Keratinocyte (primary cell): Measurements from ENCODE around the gene RAPGEF1. TPM values are rescaled to one million over a fixed set of nuclear protein-coding genes. Genes with fewer than 3 reads are reported as not detected.

Source experiments
- DNase-seq: peaks from one replicate; pipeline ENCODE4 v3.0.0-alpha.2; 2011; ENCODE audit warnings: low read depth, missing footprints, low spot score
- FAIRE-seq: peaks from 2 replicates; lab custom pipeline; 2011; peaks lifted over from hg19 to GRCh38; lab: Jason Lieb, UNC
- H2AFZ ChIP-seq: 2 replicates; pipeline ENCODE4 v1.6.0; 2012; ENCODE audit warnings: low read length, control low read depth, inconsistent platforms; ENCODE audit not compliant: control insufficient read depth
- H3K27ac ChIP-seq: 2 replicates; pipeline ENCODE4 v1.5.1; 2011; ENCODE audit warnings: low read length; ENCODE audit not compliant: control insufficient read depth, insufficient read depth
- H3K27me3 ChIP-seq: 3 replicates; pipeline ENCODE4 v1.6.0; 2011; ENCODE audit warnings: low read length; ENCODE audit not compliant: control insufficient read depth, insufficient read depth; ENCODE audit errors: extremely low read depth
- H3K36me3 ChIP-seq, 2 experiments: 2 replicates in 1 of 2; 3 replicates in 1 of 2; pipeline ENCODE4 v1.5.1; 2011; ENCODE audit warnings: low read length in 2 of 2, mild to moderate bottlenecking in 1 of 2; ENCODE audit not compliant: control insufficient read depth in 2 of 2, insufficient read depth in 2 of 2; ENCODE audit errors: extremely low read depth in 1 of 2
- H3K4me1 ChIP-seq: 3 replicates; pipeline ENCODE4 v1.5.1; 2011; ENCODE audit warnings: low read length; ENCODE audit not compliant: control insufficient read depth, insufficient read depth; ENCODE audit errors: extremely low read depth
- H3K4me2 ChIP-seq: 3 replicates; pipeline ENCODE4 v1.6.0; 2011; ENCODE audit warnings: low read depth, low read length; ENCODE audit not compliant: control insufficient read depth, insufficient read depth; ENCODE audit errors: extremely low read depth
- H3K4me3 ChIP-seq, 3 experiments: fragments of 200-600 bp in 1 of 3; sonication (generic) in 1 of 3; 2 replicates in 2 of 3; 3 replicates in 1 of 3; pipeline ENCODE4 v1.5.1; 2011 to 2016; ENCODE audit warnings: low read length in 3 of 3, mild to moderate bottlenecking in 3 of 3, control low read depth in 2 of 3, inconsistent platforms in 1 of 3, low read depth in 1 of 3, mixed read lengths in 1 of 3, mixed run types in 1 of 3, moderate library complexity in 1 of 3; ENCODE audit not compliant: control insufficient read depth in 2 of 3, insufficient read depth in 2 of 3; ENCODE audit errors: extremely low read depth in 1 of 3
- H3K79me2 ChIP-seq: 2 replicates; pipeline ENCODE4 v1.6.0; 2012; ENCODE audit warnings: low read length; ENCODE audit not compliant: control insufficient read depth, insufficient read depth
- H3K9ac ChIP-seq: 3 replicates; pipeline ENCODE4 v1.6.0; 2011; ENCODE audit warnings: low read length; ENCODE audit not compliant: control insufficient read depth, insufficient read depth; ENCODE audit errors: extremely low read depth
- H3K9me1 ChIP-seq: 3 replicates; pipeline ENCODE4 v1.6.0; 2011; ENCODE audit warnings: low read length; ENCODE audit not compliant: control insufficient read depth, insufficient read depth; ENCODE audit errors: extremely low read depth
- H3K9me3 ChIP-seq: 2 replicates; pipeline ENCODE4 v1.5.1; 2012; ENCODE audit warnings: low read depth, low read length; ENCODE audit not compliant: control insufficient read depth
- H4K20me1 ChIP-seq: 3 replicates; pipeline ENCODE4 v1.6.0; 2011; ENCODE audit warnings: low read length; ENCODE audit not compliant: control insufficient read depth, insufficient read depth; ENCODE audit errors: extremely low read depth
- CTCF ChIP-seq, 3 experiments: IDR thresholded peaks in 1 of 3; conservative IDR thresholded peaks in 1 of 3; optimal IDR thresholded peaks in 1 of 3; 2 replicates in 2 of 3; 3 replicates in 1 of 3; pipeline versions ENCODE3 to v1.5.1; 2011; ENCODE audit warnings: low read length in 3 of 3, mild to moderate bottlenecking in 3 of 3, moderate library complexity in 2 of 3, control low read depth in 1 of 3, inconsistent platforms in 1 of 3; ENCODE audit not compliant: insufficient read depth in 2 of 3; ENCODE audit errors: extremely low read depth in 1 of 3
- EZH2 ChIP-seq: IDR thresholded peaks from one replicate; pipeline ENCODE4 v1.6.1; 2012; ENCODE audit warnings: inconsistent platforms, mild to moderate bottlenecking, low read length, moderate library complexity
- dilution Hi-C: fragments of 300-500 bp; cut with MboI; formaldehyde crosslinking; loops from one replicate; pipeline ENCODE4 v1.7.0; 2020; ENCODE audit warnings: low sequenced_read_pairs; ENCODE audit not compliant: extremely low pct_ligation_motif_present
- polyA plus RNA-seq, 5 experiments: library from polyadenylated mRNA; depleted of rRNA in 3 of 5; stranded (reverse) in 3 of 5; stranded (forward) in 1 of 5; unstranded in 1 of 5; fragments of >200 nt; gene quantifications; 1 replicate in 1 of 5; 2 replicates in 3 of 5; 3 replicates in 1 of 5; pipeline versions ENCODE4 v1.2.1 to v1.2.3, GENCODE V29; 2011 to 2012; ENCODE audit warnings: missing spikeins in 2 of 5, low read depth in 1 of 5, low replicate concordance in 1 of 5

The RAPGEF1 gene
- polyA plus RNA-seq, 1 donor (not counting 4 experiments of a cell fraction or from before 2014, with no cell fraction given), result 18.5 TPM

GRCh38 chr9:131715906-131716305 is 24.0 kb downstream of the RAPGEF1 start:
- Histone ChIP-seq H3K27me3 (no peaks in the 10 kb centered on the region), H3K79me2 (peaks cover 53% of the 10 kb centered on the region), H3K4me3 (no peak overlapping the region), H2AFZ (no peak overlapping the region), H3K4me2 (no peak overlapping the region), H4K20me1 (peaks cover 4% of the 10 kb centered on the region), H3K9ac (no peak overlapping the region), H3K4me1 (peaks cover 26% of the 10 kb centered on the region), H3K36me3 (peaks cover 0 to under 1% of the 10 kb centered on the region in 2 experiments), H3K9me1 (peaks cover 4% of the 10 kb centered on the region), H3K9me3 (no peaks in the 10 kb centered on the region), H3K27ac (no peak overlapping the region)
- TF ChIP-seq CTCF (optimal IDR thresholded peaks at IDR 0.05 in 1 of 3, IDR thresholded peaks at IDR 0.05 in 1 of 3, conservative IDR thresholded peaks at IDR 0.05 in 1 of 3; ENCODE audit: extremely low read depth in 1 of 3, insufficient read depth in 2 of 3, low read length in 3 of 3) (no peak), EZH2 (no peak)
- DNase-seq (no peak), FAIRE-seq (no peak)
- dilution Hi-C loops, result no loop called here

GRCh38 chr9:131714821-131715220 is 25.1 kb downstream of the RAPGEF1 start:
- no peaks in the 10 kb centered on the region for H3K36me3 ChIP-seq
- H3K4me3 ChIP-seq, result no peak overlapping the region
- H4K20me1 ChIP-seq, result peaks cover 4% of the 10 kb centered on the region
- FAIRE-seq, result no peak
- peak overlapping the region; percentile 78 for H3K9ac ChIP-seq
- peaks cover 4% of the 10 kb centered on the region for H3K9me1 ChIP-seq
- peaks cover 53% of the 10 kb centered on the region for H3K79me2 ChIP-seq
- peaks cover 32% of the 10 kb centered on the region for H3K4me1 ChIP-seq
- H3K27me3 ChIP-seq, result no peaks in the 10 kb centered on the region
- TF ChIP-seq CTCF (optimal IDR thresholded peaks at IDR 0.05 in 1 of 3, IDR thresholded peaks at IDR 0.05 in 1 of 3, conservative IDR thresholded peaks at IDR 0.05 in 1 of 3; ENCODE audit: extremely low read depth in 1 of 3, insufficient read depth in 2 of 3, low read length in 3 of 3) (no peak), EZH2 (no peak)
- peak overlapping the region; percentile 94 for H3K27ac ChIP-seq
- dilution Hi-C loops, result no loop called here
- no peak for DNase-seq
- no peaks in the 10 kb centered on the region for H3K9me3 ChIP-seq
- no peak overlapping the region for H2AFZ ChIP-seq
- H3K4me2 ChIP-seq, result no peak overlapping the region
